ENCODE data around the gene CAST. TPM values are rescaled to one million over a fixed set of nuclear protein-coding genes. Genes with fewer than 3 reads are reported as not detected.

CAST gene
- total and polyA plus RNA-seq, 2 donors (not counting 3 experiments of a cell fraction or from before 2014, with no cell fraction given), result 33.7 to 194 TPM

GRCh38 chr5:96730586-96730985 is 68.4 kb downstream of the CAST start:
- H3K27me3 ChIP-seq (ENCODE audit: control insufficient read depth in 2 of 2, insufficient read depth in 2 of 2, low read length in 2 of 2), result no peaks in the 10 kb centered on the region
- intact Hi-C loops (cut with micrococcal nuclease), result no loop called here
- no peak for FAIRE-seq

More at GRCh38 chr5:96730586-96730985, 68.4 kb downstream of the CAST start:
- Histone ChIP-seq H3K9me1 (replicated peaks; ENCODE audit: control insufficient read depth, extremely low read depth, insufficient read depth, low read length) (no peaks in the 10 kb centered on the region), H3K27ac (ENCODE audit: insufficient read depth, low read depth, low read length) (no peak overlapping the region), H4K20me1 (replicated peaks; ENCODE audit: control insufficient read depth, extremely low read depth, insufficient read depth, low read length) (no peaks in the 10 kb centered on the region), H3K9ac (replicated peaks; ENCODE audit: extremely low read depth, insufficient read depth, low read length) (no peak overlapping the region), H3K4me2 (ENCODE audit: insufficient read depth, low read length) (no peak overlapping the region), H3K36me3 (ENCODE audit: control insufficient read depth in 2 of 2, extremely low read depth in 1 of 2, insufficient read depth in 2 of 2, low read length in 2 of 2) (peaks cover 5 to 7% of the 10 kb centered on the region in 2 experiments), H3K79me2 (ENCODE audit: control insufficient read depth, insufficient read depth, low read length) (peaks cover 5% of the 10 kb centered on the region), H3K9me3 (replicated peaks; ENCODE audit: control insufficient read depth, insufficient read depth, low read length) (no peaks in the 10 kb centered on the region), H2AFZ (ENCODE audit: low read depth, low read length) (no peak overlapping the region), H3K4me1 (ENCODE audit: control insufficient read depth, extremely low read depth, insufficient read depth, low read length) (no peaks in the 10 kb centered on the region), H3K4me3 (replicated peaks in 1 of 3; ENCODE audit: insufficient read depth in 1 of 3, low read depth in 1 of 3, low read length in 3 of 3) (no peak overlapping the region)
- ChIA-PET CTCF (interaction anchor here (0.9 to 4.1 kb wide), 4 partner anchors 22 to 385 kb away, joined by 3 to 31 read pairs (median 3); no protein-coding TSS in a partner anchor), POLR2A (no interaction called here)
- dilution Hi-C loops (cut with MboI; ENCODE audit: extremely low pct_ligation_motif_present, low sequenced_read_pairs), result no loop called here
- BruUV-seq (replicated peaks), result no TSS peak
- no peak for TF ChIP-seq POLR2AphosphoS5 (IDR thresholded peaks at IDR 0.05; ENCODE audit: insufficient read depth, low read depth, low read length)
- TF ChIP-seq POLR2A (IDR thresholded peaks at IDR 0.05; ENCODE audit: low read depth, low read length), result no peak
- no peak for TF ChIP-seq MAX (IDR thresholded peaks at IDR 0.05; ENCODE audit: insufficient read depth, insufficient read length)
- no peak for TF ChIP-seq FOS (IDR thresholded peaks at IDR 0.05; ENCODE audit: borderline replicate concordance, insufficient read depth, low read length)
- no peak for TF ChIP-seq EZH2 (IDR thresholded peaks at IDR 0.05; ENCODE audit: borderline replicate concordance, low read depth, low read length, severe bottlenecking)
- no peak for TF ChIP-seq MYC (IDR thresholded peaks at IDR 0.05; ENCODE audit: low read depth, low read length)
- TF ChIP-seq GATA2 (IDR thresholded peaks at IDR 0.05; ENCODE audit: insufficient read depth, insufficient read length, low read depth, low read length), result no peak
- no peak for TF ChIP-seq CTCF (IDR thresholded peaks at IDR 0.05; ENCODE audit: extremely low read depth in 1 of 2, insufficient read depth in 1 of 2, low read depth in 1 of 2, low read length in 2 of 2)
- no peak for TF ChIP-seq JUN (IDR thresholded peaks at IDR 0.05; ENCODE audit: borderline replicate concordance, insufficient read depth, insufficient read length, low read depth)
- DNase-seq (ENCODE audit: low read depth, low spot score), result no peak

Measured in endothelial cell of umbilical vein (primary cell).